ENCODE results near the gene NGRN. TPM values are rescaled to one million over a fixed set of nuclear protein-coding genes. Genes with fewer than 3 reads are reported as not detected.
"Not testable (repeated sequence)": the region's sequence is repeated elsewhere in the genome, so short reads cannot be mapped to it uniquely, and the experiment has no call there.

The NGRN gene
- total RNA-seq, 1 donor from 2014 or later, result 73.4 TPM

DNA sequence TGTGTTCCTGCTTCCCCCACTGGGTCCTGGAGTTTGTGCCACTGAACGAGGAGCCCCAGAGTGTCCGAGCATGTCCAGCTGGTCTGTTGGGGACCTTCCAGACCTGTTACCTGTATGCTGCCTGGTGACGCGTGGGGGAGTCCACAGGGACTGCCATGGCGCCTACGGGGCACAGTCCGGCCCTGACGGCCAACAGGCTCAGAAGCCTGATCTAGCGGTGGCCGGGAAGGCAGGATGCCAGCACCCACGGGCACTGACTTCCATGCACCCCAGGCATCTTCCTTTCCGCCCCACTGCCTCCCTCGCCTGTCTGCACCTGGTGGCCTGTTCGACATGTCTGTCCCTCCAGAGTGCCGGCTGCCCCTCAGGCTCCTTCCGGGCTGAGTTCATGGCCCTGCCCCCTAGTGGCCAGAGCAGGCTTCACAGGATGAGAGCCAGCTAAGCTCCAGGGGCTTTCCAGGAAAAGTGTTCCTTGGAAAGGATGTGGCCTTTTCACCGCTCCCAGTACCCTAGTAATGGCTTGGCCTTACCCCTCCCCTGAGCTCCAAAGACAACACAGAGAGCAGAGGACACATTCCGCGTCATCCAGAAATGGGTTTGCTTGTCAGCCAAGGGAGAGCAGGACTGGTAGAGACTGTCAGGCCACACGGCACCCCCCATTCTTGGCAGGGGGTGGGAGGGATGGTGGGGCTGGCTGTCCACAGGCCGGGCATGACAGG is 35.7 kb downstream of the NGRN start:
- H3K36me3 ChIP-seq, result no peaks in the 10 kb centered on the region
- H3K4me1 ChIP-seq, result peaks cover 6% of the 10 kb centered on the region
- ATAC-seq (peak; percentile 70 to 78), DNase-seq (peak; percentile 74)
- TF ChIP-seq, protein P1, sequence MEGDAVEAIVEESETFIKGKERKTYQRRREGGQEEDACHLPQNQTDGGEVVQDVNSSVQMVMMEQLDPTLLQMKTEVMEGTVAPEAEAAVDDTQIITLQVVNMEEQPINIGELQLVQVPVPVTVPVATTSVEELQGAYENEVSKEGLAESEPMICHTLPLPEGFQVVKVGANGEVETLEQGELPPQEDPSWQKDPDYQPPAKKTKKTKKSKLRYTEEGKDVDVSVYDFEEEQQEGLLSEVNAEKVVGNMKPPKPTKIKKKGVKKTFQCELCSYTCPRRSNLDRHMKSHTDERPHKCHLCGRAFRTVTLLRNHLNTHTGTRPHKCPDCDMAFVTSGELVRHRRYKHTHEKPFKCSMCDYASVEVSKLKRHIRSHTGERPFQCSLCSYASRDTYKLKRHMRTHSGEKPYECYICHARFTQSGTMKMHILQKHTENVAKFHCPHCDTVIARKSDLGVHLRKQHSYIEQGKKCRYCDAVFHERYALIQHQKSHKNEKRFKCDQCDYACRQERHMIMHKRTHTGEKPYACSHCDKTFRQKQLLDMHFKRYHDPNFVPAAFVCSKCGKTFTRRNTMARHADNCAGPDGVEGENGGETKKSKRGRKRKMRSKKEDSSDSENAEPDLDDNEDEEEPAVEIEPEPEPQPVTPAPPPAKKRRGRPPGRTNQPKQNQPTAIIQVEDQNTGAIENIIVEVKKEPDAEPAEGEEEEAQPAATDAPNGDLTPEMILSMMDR (IDR thresholded peaks at IDR 0.05), result peak; percentile 77
- intact Hi-C loops (cut with DNase I), result no loop called here
- H3K27ac ChIP-seq, result no peak overlapping the region
- H3K9me3 ChIP-seq, result no peaks in the 10 kb centered on the region
- H3K27me3 ChIP-seq (ENCODE audit: low read depth), result no peaks in the 10 kb centered on the region
- H3K4me3 ChIP-seq, result no peak overlapping the region

GRCh38 chr15:90301707-90302300 is 36.3 kb downstream of the NGRN start:
- Histone ChIP-seq H3K27ac (no peak overlapping the region), H3K36me3 (no peaks in the 10 kb centered on the region), H3K27me3 (ENCODE audit: low read depth) (no peaks in the 10 kb centered on the region), H3K9me3 (no peaks in the 10 kb centered on the region), H3K4me3 (no peak overlapping the region), H3K4me1 (peaks cover 13% of the 10 kb centered on the region)
- TF ChIP-seq, protein P1 (IDR thresholded peaks at IDR 0.05), result no peak
- peak in 1 of 2 donors; percentile 25 for ATAC-seq
- no peak for DNase-seq
- intact Hi-C loops (cut with DNase I), result no loop called here

DNA sequence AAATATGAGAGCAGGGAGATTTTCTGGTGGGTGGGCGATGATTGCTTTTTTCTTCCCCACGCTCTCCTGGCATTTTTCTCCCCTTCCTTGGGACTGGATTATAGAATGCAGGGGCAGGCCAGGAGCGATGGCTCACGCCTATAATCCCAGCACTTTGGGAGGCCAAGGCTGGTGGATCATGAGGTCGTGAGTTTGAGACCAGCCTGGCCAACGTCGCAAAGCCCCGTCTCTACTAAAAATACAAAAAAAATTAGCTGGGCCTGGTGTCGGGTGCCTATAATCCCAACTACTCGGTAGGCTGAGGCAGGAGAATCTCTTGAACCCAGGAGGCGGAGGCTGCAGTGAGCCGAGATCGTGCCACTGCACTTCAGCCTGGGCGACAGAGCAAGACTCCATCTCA is 39.9 kb downstream of the NGRN start:
- H3K27ac ChIP-seq; intact Hi-C loops (cut with DNase I); H3K9me3 ChIP-seq: not testable (repeated sequence)

GRCh38 chr15:90305932-90306331 is 40.5 kb downstream of the NGRN start:
- H3K4me3 ChIP-seq, result no peak overlapping the region
- H3K9me3 ChIP-seq, result no peaks in the 10 kb centered on the region
- no peaks in the 10 kb centered on the region for H3K36me3 ChIP-seq
- DNase-seq (no peak), ATAC-seq (peak; percentile 24 to 62)
- intact Hi-C loops (cut with DNase I), result no loop called here
- no peaks in the 10 kb centered on the region for H3K27me3 ChIP-seq (ENCODE audit: low read depth)
- TF ChIP-seq, protein P1 (IDR thresholded peaks at IDR 0.05), result no peak
- H3K27ac ChIP-seq, result peak overlapping the region; percentile 0
- H3K4me1 ChIP-seq, result peaks cover 14% of the 10 kb centered on the region

More for the DNA sequence above, 39.9 kb downstream of the NGRN start:
- H3K4me1 ChIP-seq, result peaks cover 14% of the 10 kb centered on the region
- not testable (repeated sequence) for ATAC-seq; H3K4me3 ChIP-seq; H3K27me3 ChIP-seq (ENCODE audit: low read depth); H3K36me3 ChIP-seq; DNase-seq

DNA sequence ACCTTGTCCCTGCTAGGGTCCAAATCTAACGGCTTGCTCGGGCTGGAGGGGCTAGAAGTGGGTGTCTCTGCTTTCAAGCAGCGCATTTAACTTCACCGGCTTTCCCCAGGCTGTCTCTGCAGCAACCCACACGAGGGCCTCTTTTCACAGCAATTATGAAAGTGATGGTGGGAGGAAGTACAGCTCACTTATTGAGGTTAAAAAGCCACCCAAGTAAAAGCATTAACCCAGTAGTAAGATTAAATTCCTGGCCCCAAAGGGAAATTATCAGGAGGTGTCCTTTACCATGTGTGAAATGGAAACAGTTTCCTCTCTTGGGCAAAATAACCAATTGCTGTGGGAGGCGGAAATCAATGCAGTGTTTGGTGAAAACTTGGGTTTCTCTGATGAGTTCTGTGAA is 41.1 kb downstream of the NGRN start:
- peak overlapping the region; percentile 0 for H3K27ac ChIP-seq
- no peaks in the 10 kb centered on the region for H3K27me3 ChIP-seq (ENCODE audit: low read depth)
- intact Hi-C loops (cut with DNase I), result no loop called here
- no peaks in the 10 kb centered on the region for H3K9me3 ChIP-seq
- H3K36me3 ChIP-seq, result no peaks in the 10 kb centered on the region
- TF ChIP-seq, protein P1 (IDR thresholded peaks at IDR 0.05), result no peak
- DNase-seq (no peak), ATAC-seq (peak; percentile 31 to 62)
- peaks cover 10% of the 10 kb centered on the region for H3K4me1 ChIP-seq
- no peak overlapping the region for H3K4me3 ChIP-seq

DNA sequence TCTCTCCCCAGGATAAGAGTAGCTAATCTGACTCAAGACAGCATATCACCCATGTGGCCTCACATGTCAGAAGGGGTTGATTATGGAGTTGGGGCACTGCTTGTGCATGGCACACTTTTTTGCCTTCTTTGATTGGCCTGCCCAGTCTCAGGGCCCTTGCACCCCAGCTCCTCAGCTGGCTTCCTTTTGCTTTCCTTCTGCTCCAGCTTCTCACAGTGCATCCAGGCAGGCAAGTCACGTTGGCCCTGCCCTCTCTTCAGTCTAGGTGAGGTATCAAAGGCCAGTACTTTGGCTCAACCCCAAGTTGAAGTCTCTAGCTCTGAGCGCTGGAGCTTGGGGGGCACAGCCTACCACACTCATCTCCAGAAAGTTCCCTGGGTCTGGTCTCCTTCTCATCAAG is 42.2 kb downstream of the NGRN start:
- TF ChIP-seq, protein P1 (IDR thresholded peaks at IDR 0.05), result no peak
- Histone ChIP-seq H3K4me3 (no peak overlapping the region), H3K36me3 (no peaks in the 10 kb centered on the region), H3K9me3 (no peaks in the 10 kb centered on the region), H3K27ac (no peak overlapping the region), H3K4me1 (peaks cover 10% of the 10 kb centered on the region), H3K27me3 (ENCODE audit: low read depth) (no peaks in the 10 kb centered on the region)
- ATAC-seq (no peak), DNase-seq (no peak)
- intact Hi-C loops (cut with DNase I), result no loop called here

All from lower lobe of right lung (tissue), 2 donors.